Endothelial cell of umbilical vein (primary cell): Measurements from ENCODE around the gene ANKAR. TPM values are rescaled to one million over a fixed set of nuclear protein-coding genes. Genes with fewer than 3 reads are reported as not detected.

Experiments
- BruUV-seq: library from RNA; stranded (reverse); fragments of 400-500 nt; replicated peaks from 2 replicates; lab custom pipeline; 2021; lab: Mats Ljungman, UMichigan
- CTCF ChIA-PET: fragments of 300-600, 350-600 bp; sonication (Branson Sonifier 250); formaldehyde crosslinking; loops from one replicate; lab custom pipeline; 2021; ENCODE audit warnings: antibody characterized with exemption, inconsistent platforms; lab: Charles Lee
- POLR2A ChIA-PET: fragments of 300-600, 350-600 bp; sonication (Branson Sonifier 250); formaldehyde crosslinking; loops from one replicate; lab custom pipeline; 2021; ENCODE audit warnings: antibody characterized with exemption, inconsistent platforms; lab: Charles Lee
- DNase-seq: peaks from one replicate; pipeline ENCODE4 v3.0.0-alpha.2; 2011; ENCODE audit warnings: low read depth, low spot score
- FAIRE-seq: peaks from 2 replicates; lab custom pipeline; 2011; peaks lifted over from hg19 to GRCh38; lab: Jason Lieb, UNC
- H2AFZ ChIP-seq: 2 replicates; pipeline ENCODE4 v1.6.0; 2012; ENCODE audit warnings: low read depth, low read length, control low read depth, inconsistent platforms
- H3K27ac ChIP-seq: 2 replicates; pipeline ENCODE4 v1.5.1; 2011; ENCODE audit warnings: low read depth, mild to moderate bottlenecking, control low read depth, low read length, moderate library complexity; ENCODE audit not compliant: insufficient read depth
- H3K27me3 ChIP-seq, 2 experiments: 2 replicates each; pipeline versions ENCODE4 v1.6.0 to v1.6.1; 2011; ENCODE audit warnings: low read length in 2 of 2, mixed read lengths in 1 of 2; ENCODE audit not compliant: control insufficient read depth in 2 of 2, insufficient read depth in 2 of 2
- H3K36me3 ChIP-seq, 2 experiments: 2 replicates in 1 of 2; 3 replicates in 1 of 2; pipeline ENCODE4 v1.5.1; 2011; ENCODE audit warnings: low read length in 2 of 2, mild to moderate bottlenecking in 1 of 2, moderate library complexity in 1 of 2; ENCODE audit not compliant: control insufficient read depth in 2 of 2, insufficient read depth in 2 of 2; ENCODE audit errors: extremely low read depth in 1 of 2
- H3K4me1 ChIP-seq: 3 replicates; pipeline ENCODE4 v1.5.1; 2011; ENCODE audit warnings: mild to moderate bottlenecking, low read length; ENCODE audit not compliant: control insufficient read depth, insufficient read depth; ENCODE audit errors: extremely low read depth
- H3K4me2 ChIP-seq: 2 replicates; pipeline ENCODE4 v1.6.1; 2011; ENCODE audit warnings: low read length, control low read depth, mixed read lengths; ENCODE audit not compliant: insufficient read depth
- H3K4me3 ChIP-seq, 3 experiments: fragments of 200-600 bp in 1 of 3; sonication (generic), shearing (Covaris generic) in 1 of 3; replicated peaks in 1 of 3; 2 replicates each; pipeline ENCODE4 v1.5.1; 2011 to 2016; ENCODE audit warnings: control low read depth in 3 of 3, low read length in 3 of 3, mild to moderate bottlenecking in 2 of 3, inconsistent platforms in 1 of 3, low read depth in 1 of 3, moderate library complexity in 1 of 3; ENCODE audit not compliant: insufficient read depth in 1 of 3
- H3K79me2 ChIP-seq: 2 replicates; pipeline ENCODE4 v1.6.0; 2012; ENCODE audit warnings: low read length, inconsistent platforms; ENCODE audit not compliant: control insufficient read depth, insufficient read depth
- H3K9ac ChIP-seq: replicated peaks from 2 replicates; pipeline ENCODE3; 2011; ENCODE audit warnings: low read length, control low read depth; ENCODE audit not compliant: insufficient read depth; ENCODE audit errors: extremely low read depth
- H3K9me1 ChIP-seq: replicated peaks from 3 replicates; pipeline ENCODE4 v1.6.0; 2011; ENCODE audit warnings: mild to moderate bottlenecking, low read length; ENCODE audit not compliant: control insufficient read depth, insufficient read depth; ENCODE audit errors: extremely low read depth
- H3K9me3 ChIP-seq: replicated peaks from 2 replicates; pipeline ENCODE4 v1.5.1; 2012; ENCODE audit warnings: low read length, inconsistent platforms; ENCODE audit not compliant: control insufficient read depth, insufficient read depth
- H4K20me1 ChIP-seq: replicated peaks from 2 replicates; pipeline ENCODE3; 2011; ENCODE audit warnings: mild to moderate bottlenecking, low read length; ENCODE audit not compliant: control insufficient read depth, insufficient read depth; ENCODE audit errors: extremely low read depth
- EZH2 ChIP-seq: IDR thresholded peaks from 2 replicates; pipeline ENCODE4 v1.6.1; 2012; ENCODE audit warnings: borderline replicate concordance, low read depth, mild to moderate bottlenecking, moderate library complexity, low read length, inconsistent platforms; ENCODE audit not compliant: severe bottlenecking
- FOS ChIP-seq: IDR thresholded peaks from 2 replicates; pipeline ENCODE4 v1.6.1; 2011; ENCODE audit warnings: mild to moderate bottlenecking, low read length, moderate library complexity, borderline replicate concordance; ENCODE audit not compliant: insufficient read depth
- GATA2 ChIP-seq: IDR thresholded peaks from 2 replicates; pipeline ENCODE4 v1.7.0; 2011; ENCODE audit warnings: low read depth, mild to moderate bottlenecking, moderate library complexity, mixed read lengths, low read length; ENCODE audit not compliant: insufficient read length, insufficient read depth
- JUN ChIP-seq: IDR thresholded peaks from 2 replicates; pipeline ENCODE4 v1.6.1; 2011; ENCODE audit warnings: borderline replicate concordance, low read depth; ENCODE audit not compliant: insufficient read length, insufficient read depth
- MYC ChIP-seq: IDR thresholded peaks from one replicate; pipeline ENCODE4 v1.6.1; 2011; ENCODE audit warnings: mild to moderate bottlenecking, low read depth, low read length
- POLR2A ChIP-seq: IDR thresholded peaks from 2 replicates; pipeline ENCODE4 v1.6.1; 2012; ENCODE audit warnings: low read depth, mild to moderate bottlenecking, control low read depth, low read length
- POLR2AphosphoS5 ChIP-seq: IDR thresholded peaks from 2 replicates; pipeline ENCODE4 v1.6.1; 2012; ENCODE audit warnings: low read depth, mild to moderate bottlenecking, control low read depth, low read length, moderate library complexity; ENCODE audit not compliant: insufficient read depth
- dilution Hi-C: fragments of 300-500 bp; cut with MboI; formaldehyde crosslinking; loops from one replicate; pipeline ENCODE4 v1.15.0; 2019; ENCODE audit warnings: low sequenced_read_pairs; ENCODE audit not compliant: extremely low pct_ligation_motif_present
- intact Hi-C: fragments of 100-400 bp; cut with micrococcal nuclease; formaldehyde crosslinking; loops from one replicate; pipeline ENCODE4 v1.10.0; 2022
- polyA plus RNA-seq, 4 experiments: library from polyadenylated mRNA; depleted of rRNA in 3 of 4; stranded (reverse) in 3 of 4; unstranded in 1 of 4; fragments of >200 nt; gene quantifications; 2 replicates each; pipeline versions ENCODE4 v1.2.1 to v1.2.3, GENCODE V29; 2011 to 2012; ENCODE audit warnings: missing spikeins in 1 of 4
- total RNA-seq: library from RNA; stranded (reverse); gene quantifications from 2 replicates; pipeline ENCODE4 v1.2.3, GENCODE V29; 2021
- TF ChIP-seq, protein P1 (sequence below): IDR thresholded peaks from 2 replicates; pipeline ENCODE4 v1.6.1; 2011; ENCODE audit not compliant: insufficient read depth, insufficient read length

ANKAR gene
- total and polyA plus RNA-seq, 2 donors (not counting 3 experiments of a cell fraction or from before 2014, with no cell fraction given) = 1.3 to 4.3 TPM

- Histone ChIP-seq H3K27me3 (no peaks in the 10 kb centered on the region), H3K4me2 (no peak overlapping the region), H3K27ac (no peak overlapping the region), H2AFZ (no peak overlapping the region), H3K79me2 (no peaks in the 10 kb centered on the region), H3K9ac (no peak overlapping the region), H3K36me3 (no peaks in the 10 kb centered on the region), H3K4me3 (no peak overlapping the region), H4K20me1 (no peaks in the 10 kb centered on the region), H3K9me3 (no peaks in the 10 kb centered on the region), H3K4me1 (peaks cover 4% of the 10 kb centered on the region), H3K9me1 (no peaks in the 10 kb centered on the region)
- ChIA-PET CTCF (no interaction called here), POLR2A (no interaction called here)
- dilution Hi-C loops = no loop called here
- FAIRE-seq = no peak
- TF ChIP-seq JUN (no peak), MYC (no peak), POLR2A (no peak), EZH2 (no peak), POLR2AphosphoS5 (no peak), GATA2 (no peak), FOS (no peak)
- TF ChIP-seq, protein P1, sequence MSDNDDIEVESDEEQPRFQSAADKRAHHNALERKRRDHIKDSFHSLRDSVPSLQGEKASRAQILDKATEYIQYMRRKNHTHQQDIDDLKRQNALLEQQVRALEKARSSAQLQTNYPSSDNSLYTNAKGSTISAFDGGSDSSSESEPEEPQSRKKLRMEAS = no peak
- no peak for DNase-seq
- intact Hi-C loops = no loop called here
- BruUV-seq = no TSS peak
Measured at GRCh38 chr2:189625636-189626035, 48.8 kb upstream of the ANKAR start.

DNA sequence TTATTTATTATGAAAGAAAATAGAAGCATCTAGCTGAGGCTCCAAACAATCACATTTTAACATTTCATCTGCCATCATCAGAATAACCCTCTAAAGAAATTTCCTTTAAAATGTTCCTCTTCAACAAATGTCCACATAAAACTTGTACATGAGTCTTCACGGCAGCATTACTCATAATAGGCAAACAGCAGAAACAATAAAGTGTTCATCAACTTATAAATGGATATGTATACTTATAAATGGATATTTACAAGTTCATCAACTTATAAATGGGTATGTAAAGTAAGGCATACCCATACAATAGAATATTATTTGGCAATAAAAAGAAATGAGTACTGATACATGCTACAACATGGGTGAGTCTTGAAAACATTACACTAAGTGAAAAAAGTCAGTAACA is 46.7 kb upstream of the ANKAR start:
- dilution Hi-C loops (no loop called here), intact Hi-C loops (no loop called here)
- Histone ChIP-seq H2AFZ (no peak overlapping the region), H3K27me3 (no peaks in the 10 kb centered on the region), H3K4me3 (no peak overlapping the region), H3K9me3 (no peaks in the 10 kb centered on the region), H3K27ac (no peak overlapping the region), H3K9me1 (no peaks in the 10 kb centered on the region), H3K36me3 (no peaks in the 10 kb centered on the region), H4K20me1 (no peaks in the 10 kb centered on the region), H3K4me2 (no peak overlapping the region), H3K9ac (no peak overlapping the region), H3K79me2 (no peaks in the 10 kb centered on the region), H3K4me1 (peaks cover 4% of the 10 kb centered on the region)
- TF ChIP-seq FOS = no peak
- no peak for TF ChIP-seq MYC
- no peak for TF ChIP-seq POLR2A
- TF ChIP-seq GATA2 = no peak
- TF ChIP-seq, protein P1 = no peak
- POLR2A ChIA-PET = no interaction called here
- FAIRE-seq (no peak), DNase-seq (no peak)
- CTCF ChIA-PET = interaction anchor here (1.2 to 2.4 kb wide), 3 partner anchors 10 to 15 kb away, joined by 3 to 8 read pairs (median 7); no protein-coding TSS in a partner anchor
- BruUV-seq = no TSS peak
